Naive thymus-derived CD4-positive, alpha-beta T cell (primary cell): ENCODE measurements around the gene C18orf32. TPM values are rescaled to one million over a fixed set of nuclear protein-coding genes. Genes with fewer than 3 reads are reported as not detected.
"Not testable (repeated sequence)": the region's sequence is repeated elsewhere in the genome, so short reads cannot be mapped to it uniquely, and the experiment has no call there.

Source experiments
- ATAC-seq: fragments of 150-1000 bp; cut with Tn5 transposase; 2 replicates; pipeline ENCODE4 v1.10.0; 2021; ENCODE audit warnings: mild to moderate bottlenecking, moderate library complexity
- CTCF ChIA-PET: fragments of 350-600 bp; sonication (Branson Sonifier 250); formaldehyde crosslinking; loops from one replicate; lab custom pipeline; 2021; ENCODE audit warnings: antibody characterized with exemption; lab: Charles Lee
- POLR2A ChIA-PET: fragments of 350-600 bp; sonication (Branson Sonifier 250); formaldehyde crosslinking; loops from one replicate; lab custom pipeline; 2021; ENCODE audit warnings: antibody characterized with exemption, inconsistent platforms; lab: Charles Lee
- DNase-seq, 9 donors: peaks; one replicate each; pipeline versions ENCODE4 v3.0.0 to v3.0.0-alpha.2; 2020 to 2022; ENCODE audit warnings: mixed read lengths in 1 of 9
- H3K27ac ChIP-seq: one replicate; pipeline ENCODE4 v1.7.0; 2013; ENCODE audit warnings: mild to moderate bottlenecking, low read depth, low read length, moderate library complexity
- H3K27me3 ChIP-seq, 2 donors: one replicate each; pipeline ENCODE4 v1.7.0; 2013; ENCODE audit warnings: low read length in 2 of 2, mild to moderate bottlenecking in 2 of 2, moderate library complexity in 2 of 2; ENCODE audit not compliant: control insufficient read depth in 2 of 2, insufficient read depth in 2 of 2
- H3K36me3 ChIP-seq, 3 experiments: 1 replicate in 2 of 3; 2 replicates in 1 of 3; pipeline ENCODE4 v1.7.0; 2013; ENCODE audit warnings: low read length in 3 of 3, mild to moderate bottlenecking in 3 of 3, moderate library complexity in 1 of 3; ENCODE audit not compliant: insufficient read depth in 3 of 3, control insufficient read depth in 2 of 3
- H3K4me1 ChIP-seq, 2 donors: one replicate each; pipeline ENCODE4 v1.7.0; 2013; ENCODE audit warnings: low read length in 2 of 2, mild to moderate bottlenecking in 2 of 2, moderate library complexity in 1 of 2; ENCODE audit not compliant: control insufficient read depth in 2 of 2, insufficient read depth in 2 of 2
- H3K4me3 ChIP-seq: 2 replicates; pipeline ENCODE4 v1.7.0; 2013; ENCODE audit warnings: mild to moderate bottlenecking, low read length
- H3K9me3 ChIP-seq, 3 experiments: 1 replicate in 2 of 3; 2 replicates in 1 of 3; pipeline ENCODE4 v1.7.0; 2013; ENCODE audit warnings: low read length in 3 of 3; ENCODE audit not compliant: control insufficient read depth in 2 of 3
- H3K27ac Mint-ChIP-seq, 9 donors: one replicate each; pipeline ENCODE4 v1.8.0; 2020 to 2022; ENCODE audit warnings: mixed read lengths in 9 of 9, mild to moderate bottlenecking in 8 of 9, moderate library complexity in 5 of 9, inconsistent platforms in 2 of 9
- H3K27me3 Mint-ChIP-seq, 5 donors: one replicate each; pipeline ENCODE4 v1.8.0; 2021 to 2022; ENCODE audit warnings: mixed read lengths in 5 of 5, mild to moderate bottlenecking in 1 of 5
- H3K36me3 Mint-ChIP-seq, 5 donors: one replicate each; pipeline ENCODE4 v1.8.0; 2020 to 2022; ENCODE audit warnings: mixed read lengths in 5 of 5, mild to moderate bottlenecking in 3 of 5, inconsistent platforms in 1 of 5
- H3K4me1 Mint-ChIP-seq, 7 donors: one replicate each; pipeline ENCODE4 v1.8.0; 2020 to 2022; ENCODE audit warnings: mixed read lengths in 7 of 7, mild to moderate bottlenecking in 3 of 7, inconsistent platforms in 1 of 7
- H3K4me3 Mint-ChIP-seq, 10 donors: one replicate each; pipeline ENCODE4 v1.8.0; 2020 to 2022; ENCODE audit warnings: mild to moderate bottlenecking in 10 of 10, mixed read lengths in 10 of 10, moderate library complexity in 6 of 10, inconsistent platforms in 2 of 10
- H3K9me3 Mint-ChIP-seq, 11 donors: one replicate each; pipeline ENCODE4 v1.8.0; 2020 to 2022; ENCODE audit warnings: mixed read lengths in 11 of 11, mild to moderate bottlenecking in 4 of 11, inconsistent platforms in 1 of 11, moderate library complexity in 1 of 11
- intact Hi-C, 2 donors: fragments of 100-400 bp; cut with micrococcal nuclease; formaldehyde crosslinking; loops; one replicate each; pipeline ENCODE4 v1.15.1; 2023
- polyA plus RNA-seq, 2 donors: library from polyadenylated mRNA; unstranded; fragments of 300-500 nt; fragmentation: Illumina TruSeq; gene quantifications; one replicate each; pipeline ENCODE4 v1.2.3, GENCODE V29; 2021
- total RNA-seq, 6 experiments: library from RNA in 5 of 6; stranded (reverse) in 5 of 6; gene quantifications; 1 replicate in 5 of 6; 2 replicates in 1 of 6; pipeline ENCODE4 v1.2.3 and lab custom pipeline; 2021 to 2026

Gene C18orf32
- total and polyA plus RNA-seq, 7 experiments from 2014 or later, result 22.5 to 84.1 (median 49.2) TPM

DNA sequence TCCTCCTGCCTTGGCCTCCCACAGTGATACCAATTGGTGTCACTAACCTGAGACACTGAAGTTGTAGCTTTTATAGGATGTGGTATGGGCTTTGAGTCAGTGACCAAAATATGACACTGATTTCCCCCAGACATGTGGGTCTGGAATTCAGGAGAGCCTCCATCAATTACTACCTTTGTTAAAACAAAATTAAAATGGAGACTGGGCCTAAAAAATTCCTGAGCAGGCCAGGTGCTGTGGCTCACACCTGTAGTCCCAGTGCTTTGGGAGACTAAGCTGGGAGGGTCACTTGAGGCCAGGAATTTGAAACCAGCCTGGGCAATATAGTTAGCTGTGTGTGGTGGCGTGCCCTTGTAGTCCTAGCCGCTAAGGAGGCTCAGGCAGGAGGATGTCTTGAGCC lies 37.9 kb upstream of the C18orf32 start:
- Histone ChIP-seq H3K27ac (no peak overlapping the region), H3K4me3 (no peak overlapping the region), H3K36me3 (no peaks in the 10 kb centered on the region), H3K9me3 (no peaks in the 10 kb centered on the region), H3K27me3 (no peaks in the 10 kb centered on the region), H3K4me1 (no peaks in the 10 kb centered on the region)
- H3K36me3 Mint-ChIP-seq, result no peaks in the 10 kb centered on the region
- intact Hi-C loops, result no loop called here
- H3K27ac Mint-ChIP-seq, result no peak overlapping the region
- no peak overlapping the region for H3K4me3 Mint-ChIP-seq
- ChIA-PET POLR2A (no interaction called here), CTCF (interaction anchor here (0.6 kb wide), 1 partner anchor 27 kb away, joined by 5 read pairs; no protein-coding TSS in a partner anchor)
- no peaks in the 10 kb centered on the region for H3K9me3 Mint-ChIP-seq
- peaks cover 0 to 18% (median 2%) of the 10 kb centered on the region in 5 donors for H3K27me3 Mint-ChIP-seq
- ATAC-seq (no peak), DNase-seq (no peak)
- peaks cover 0 to 2% (median 0%) of the 10 kb centered on the region in 7 donors for H3K4me1 Mint-ChIP-seq

DNA sequence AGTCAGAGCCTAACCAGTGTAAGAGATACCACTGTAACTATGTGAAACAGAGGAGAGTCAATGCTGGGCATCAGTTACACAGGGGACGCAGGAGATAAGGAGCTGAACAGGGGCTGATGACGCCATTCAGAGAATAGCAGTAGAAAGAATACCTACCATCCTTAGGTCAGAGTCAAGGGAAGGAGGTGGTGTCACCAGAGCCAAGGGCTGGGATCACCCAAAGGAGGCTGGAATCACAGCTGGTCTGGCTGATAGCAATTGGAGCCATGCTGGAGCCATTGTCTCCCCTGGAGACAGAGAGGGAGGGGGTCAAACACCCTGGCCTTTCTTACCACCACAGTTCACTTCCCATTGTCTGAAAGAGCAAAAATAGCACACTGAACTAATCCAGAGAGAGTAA lies 37.3 kb upstream of the C18orf32 start:
- Histone ChIP-seq H3K4me1 (no peaks in the 10 kb centered on the region), H3K4me3 (no peak overlapping the region), H3K27me3 (no peaks in the 10 kb centered on the region), H3K27ac (no peak overlapping the region), H3K36me3 (no peaks in the 10 kb centered on the region), H3K9me3 (no peaks in the 10 kb centered on the region)
- Mint-ChIP-seq H3K27me3 (peaks cover 0 to 16% (median 0%) of the 10 kb centered on the region in 5 donors), H3K4me1 (peaks cover 0 to 2% (median 0%) of the 10 kb centered on the region in 7 donors), H3K4me3 (no peak overlapping the region), H3K27ac (no peak overlapping the region), H3K36me3 (no peaks in the 10 kb centered on the region), H3K9me3 (no peaks in the 10 kb centered on the region)
- intact Hi-C loops, result no loop called here
- ChIA-PET POLR2A (no interaction called here), CTCF (interaction anchor here (0.6 kb wide), 1 partner anchor 28 kb away, joined by 5 read pairs; no protein-coding TSS in a partner anchor)
- ATAC-seq (no peak), DNase-seq (no peak)

- DNase-seq, CTCF ChIA-PET: not testable (repeated sequence)
Observed at GRCh38 chr18:49523580-49524093, 36.6 kb upstream of the C18orf32 start.

DNA sequence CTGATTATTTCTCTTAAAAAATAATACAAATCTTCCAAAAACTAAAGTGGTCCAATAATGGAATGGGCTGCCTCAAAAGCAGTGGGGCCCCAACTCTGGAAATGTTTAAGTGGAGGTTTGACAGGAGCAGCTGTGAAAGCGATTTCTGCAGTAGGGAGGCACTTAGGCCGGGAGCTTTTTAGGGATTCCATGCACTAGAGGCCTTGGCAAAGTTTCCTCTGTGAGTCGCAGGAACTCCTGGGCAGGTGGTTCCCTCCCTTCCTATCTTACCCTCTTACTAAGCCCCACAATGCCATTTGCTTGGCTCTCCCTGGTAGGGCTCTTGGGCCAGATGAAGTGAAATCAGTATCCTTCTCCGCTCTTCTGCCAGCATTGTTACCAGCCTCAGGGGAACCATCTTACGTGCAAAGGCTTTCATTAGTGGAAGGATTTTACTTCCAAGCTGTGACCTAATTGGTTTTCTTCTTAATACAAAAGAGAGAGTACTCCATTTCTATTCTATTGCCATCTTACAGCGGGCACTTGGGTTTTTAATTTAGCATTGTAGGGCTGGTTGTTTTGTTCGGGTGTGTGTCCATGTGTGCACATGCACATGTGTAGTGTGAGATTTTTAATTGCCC lies 34.3 kb upstream of the C18orf32 start:
- POLR2A ChIA-PET, result no interaction called here

More at GRCh38 chr18:49523580-49524093, 36.6 kb upstream of the C18orf32 start:
- H3K27ac ChIP-seq, ATAC-seq, intact Hi-C loops, H3K9me3 Mint-ChIP-seq, H3K4me1 ChIP-seq, H3K9me3 ChIP-seq, H3K36me3 Mint-ChIP-seq, H3K27me3 ChIP-seq, H3K27ac Mint-ChIP-seq, POLR2A ChIA-PET, H3K4me3 Mint-ChIP-seq, H3K4me3 ChIP-seq, H3K36me3 ChIP-seq, H3K4me1 Mint-ChIP-seq: not testable (repeated sequence)
- H3K27me3 Mint-ChIP-seq, result peaks cover 0 to 16% (median 0%) of the 10 kb centered on the region in 5 donors

GRCh38 chr18:49520661-49521145 lies 33.7 kb upstream of the C18orf32 start:
- H3K27ac Mint-ChIP-seq, result no peak overlapping the region
- H3K27me3 ChIP-seq, result no peaks in the 10 kb centered on the region
- DNase-seq (no peak), ATAC-seq (no peak)
- H3K9me3 Mint-ChIP-seq, result no peaks in the 10 kb centered on the region
- POLR2A ChIA-PET, result no interaction called here
- H3K4me3 ChIP-seq, result no peak overlapping the region
- H3K27me3 Mint-ChIP-seq, result peaks cover 0 to 9% (median 0%) of the 10 kb centered on the region in 5 donors
- H3K36me3 ChIP-seq, result no peaks in the 10 kb centered on the region
- intact Hi-C loops, result no loop called here
- H3K4me1 ChIP-seq, result no peaks in the 10 kb centered on the region
- CTCF ChIA-PET, result no interaction called here
- no peak overlapping the region for H3K27ac ChIP-seq
- no peaks in the 10 kb centered on the region for H3K36me3 Mint-ChIP-seq
- H3K9me3 ChIP-seq, result no peaks in the 10 kb centered on the region
- no peak overlapping the region for H3K4me3 Mint-ChIP-seq
- H3K4me1 Mint-ChIP-seq, result no peaks in the 10 kb centered on the region

More for the DNA sequence above, 34.3 kb upstream of the C18orf32 start:
- Histone ChIP-seq H3K27ac (no peak overlapping the region), H3K36me3 (no peaks in the 10 kb centered on the region), H3K27me3 (no peaks in the 10 kb centered on the region), H3K4me1 (no peaks in the 10 kb centered on the region), H3K4me3 (no peak overlapping the region), H3K9me3 (no peaks in the 10 kb centered on the region)
- no peaks in the 10 kb centered on the region for H3K9me3 Mint-ChIP-seq
- DNase-seq (no peak), ATAC-seq (no peak)
- no peak overlapping the region for H3K4me3 Mint-ChIP-seq
- H3K27me3 Mint-ChIP-seq, result peaks cover 0 to 9% (median 0%) of the 10 kb centered on the region in 5 donors
- no peaks in the 10 kb centered on the region for H3K4me1 Mint-ChIP-seq
- H3K36me3 Mint-ChIP-seq, result no peaks in the 10 kb centered on the region
- intact Hi-C loops, result no loop called here
- H3K27ac Mint-ChIP-seq, result no peak overlapping the region
- CTCF ChIA-PET, result interaction anchor here (0.6 kb wide), 1 partner anchor 1423 kb away, joined by 3 read pairs; no protein-coding TSS in a partner anchor

GRCh38 chr18:49519101-49519971 lies 32.3 kb upstream of the C18orf32 start:
- Mint-ChIP-seq H3K4me3 (no peak overlapping the region), H3K27me3 (peaks cover 0 to 7% (median 0%) of the 10 kb centered on the region in 5 donors), H3K27ac (no peak overlapping the region), H3K36me3 (no peaks in the 10 kb centered on the region), H3K9me3 (no peaks in the 10 kb centered on the region), H3K4me1 (no peaks in the 10 kb centered on the region)
- intact Hi-C loops, result loop anchor here in 1 of 2 donors (10.0 kb wide), 2 partner anchors 675 to 835 kb away; partner anchors contain the start of gene MYO5B
- POLR2A ChIA-PET, result interaction anchor here (0.7 kb wide), 1 partner anchor 844 kb away, joined by 4 read pairs; no protein-coding TSS in a partner anchor
- H3K27me3 ChIP-seq, result no peaks in the 10 kb centered on the region
- ATAC-seq (no peak), DNase-seq (no peak)
- CTCF ChIA-PET, result no interaction called here
- no peaks in the 10 kb centered on the region for H3K4me1 ChIP-seq
- H3K4me3 ChIP-seq, result no peak overlapping the region
- H3K27ac ChIP-seq, result no peak overlapping the region
- no peaks in the 10 kb centered on the region for H3K36me3 ChIP-seq
- H3K9me3 ChIP-seq, result no peaks in the 10 kb centered on the region
